HG03575 (cell line): ENCODE data around the gene EGFLAM.

ENCODE experiments used
- ATAC-seq: cut with Tn5 transposase; IDR thresholded peaks from one replicate; pipeline ENCODE4 v1.9.1; 2021; ENCODE audit not compliant: unreplicated experiment, insufficient number of reproducible peaks, low FRiP score; ENCODE audit errors: extremely low read depth

EGFLAM gene

DNA sequence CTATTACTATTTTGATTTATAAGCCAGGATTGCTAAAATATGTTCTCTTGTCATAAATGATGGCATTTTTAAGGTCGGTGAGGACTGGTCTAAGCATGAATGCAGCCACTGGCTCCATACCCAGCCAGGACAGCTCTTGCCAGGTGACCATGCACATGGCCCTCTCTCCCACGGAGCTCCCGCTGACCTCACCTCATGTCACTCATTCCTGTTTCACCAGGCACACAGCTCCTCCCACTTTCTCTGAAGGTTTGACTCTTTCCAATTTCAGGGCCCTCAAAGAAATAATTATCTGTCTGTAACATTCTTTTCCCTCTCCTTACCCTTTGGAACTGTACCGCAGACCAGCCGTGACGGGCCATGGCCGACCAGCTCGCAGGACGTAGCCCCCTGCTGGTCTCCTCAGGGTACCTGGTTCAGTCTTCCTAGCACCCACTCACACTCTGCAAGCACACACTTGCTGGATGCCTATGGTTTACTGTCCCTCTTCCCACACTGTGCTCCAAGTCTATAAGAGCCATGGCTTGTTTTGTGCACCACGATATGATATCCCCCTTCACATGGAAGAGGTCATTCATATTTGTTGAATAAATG is 225.5 kb downstream of the EGFLAM start:
- no peak for ATAC-seq

DNA sequence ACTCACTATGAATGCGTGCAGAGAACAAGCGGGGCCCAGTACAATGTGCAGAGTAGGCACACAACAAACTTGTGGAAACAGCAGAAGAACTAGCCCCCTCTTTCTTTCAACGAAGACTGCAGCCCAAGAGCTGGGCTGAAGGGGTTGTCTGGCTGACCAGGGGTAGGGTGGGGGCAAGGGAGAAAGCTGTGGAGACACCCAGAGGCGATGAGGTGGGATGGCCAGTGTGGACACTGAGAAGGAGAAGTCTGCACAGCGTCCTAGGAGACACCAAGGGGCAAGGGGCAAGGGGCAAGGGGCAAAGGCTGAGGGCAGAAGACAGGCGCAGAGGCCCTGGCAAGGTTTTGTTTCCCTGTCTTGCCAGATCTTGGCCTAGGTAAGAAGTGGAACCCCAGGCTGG is 235.8 kb downstream of the EGFLAM start:
- ATAC-seq: no peak

DNA sequence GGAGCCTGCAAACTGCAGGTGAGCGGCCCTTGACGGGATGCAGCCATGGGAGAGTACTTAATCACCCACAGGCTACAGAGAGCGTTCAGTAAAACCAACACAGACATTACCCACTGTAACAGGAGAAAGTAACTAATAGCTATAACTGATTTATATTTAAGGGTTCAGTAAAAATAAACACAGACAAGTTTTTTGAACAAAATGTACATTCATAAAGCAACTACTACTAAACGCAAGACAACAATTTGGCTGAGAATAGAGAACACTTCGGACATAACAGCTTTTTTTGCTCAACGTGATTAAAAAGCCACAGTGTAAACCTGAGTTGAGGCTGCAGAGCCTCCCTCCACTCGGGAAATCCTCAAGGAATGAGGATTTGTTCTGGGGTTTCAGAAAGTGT is 236.4 kb downstream of the EGFLAM start:
- ATAC-seq: no peak

DNA sequence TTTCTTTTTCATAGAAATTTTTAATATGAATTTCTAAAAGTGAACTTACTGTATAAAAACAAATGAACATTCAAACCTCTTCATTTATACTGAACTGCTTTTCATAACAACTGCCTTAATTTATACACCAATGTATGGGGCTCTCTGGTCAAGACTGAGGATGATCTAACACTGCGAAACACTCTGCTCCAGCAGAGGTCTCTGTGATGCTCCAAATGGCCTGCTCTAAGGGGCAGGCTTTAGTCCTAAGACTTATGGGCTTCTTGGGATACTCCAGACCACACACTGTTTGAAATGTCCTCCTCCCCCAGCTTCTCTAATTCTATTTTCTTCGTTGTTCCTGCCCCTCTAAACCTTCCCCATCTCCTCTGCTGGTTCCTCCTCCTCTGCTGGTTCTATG is 239.6 kb downstream of the EGFLAM start:
- no peak for ATAC-seq

DNA sequence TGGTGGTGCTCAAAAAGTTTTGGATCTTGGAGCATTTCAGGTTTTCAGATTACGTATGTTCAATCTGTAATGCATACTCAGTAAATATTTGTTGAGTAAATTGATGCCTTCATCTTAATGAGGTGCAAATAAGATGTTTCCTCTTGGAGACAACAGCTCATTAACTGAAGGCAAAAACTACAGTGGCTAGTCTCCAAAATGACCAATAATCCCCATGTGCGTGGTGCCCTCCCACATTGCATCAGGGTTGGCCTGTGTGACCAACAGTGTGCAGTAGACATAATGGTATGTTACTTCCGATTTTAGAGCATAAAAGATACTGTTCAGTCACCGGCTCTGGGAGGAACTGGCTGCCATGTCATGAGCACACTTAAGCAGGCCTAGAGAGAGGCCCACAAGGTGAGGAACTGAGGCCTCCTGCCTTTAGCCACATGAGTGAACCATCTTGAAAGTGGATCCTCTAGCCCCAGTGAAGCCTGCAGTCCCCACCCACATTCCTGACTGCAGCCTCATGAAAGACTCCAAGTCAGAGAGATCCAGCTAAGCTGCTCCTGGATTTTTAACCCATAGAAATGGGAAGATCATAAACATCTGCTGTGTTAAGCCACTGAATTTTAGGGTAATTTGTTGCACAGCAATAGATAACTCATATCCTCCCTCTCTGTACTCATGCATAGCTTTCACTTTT is 242.4 kb downstream of the EGFLAM start:
- ATAC-seq: no peak

DNA sequence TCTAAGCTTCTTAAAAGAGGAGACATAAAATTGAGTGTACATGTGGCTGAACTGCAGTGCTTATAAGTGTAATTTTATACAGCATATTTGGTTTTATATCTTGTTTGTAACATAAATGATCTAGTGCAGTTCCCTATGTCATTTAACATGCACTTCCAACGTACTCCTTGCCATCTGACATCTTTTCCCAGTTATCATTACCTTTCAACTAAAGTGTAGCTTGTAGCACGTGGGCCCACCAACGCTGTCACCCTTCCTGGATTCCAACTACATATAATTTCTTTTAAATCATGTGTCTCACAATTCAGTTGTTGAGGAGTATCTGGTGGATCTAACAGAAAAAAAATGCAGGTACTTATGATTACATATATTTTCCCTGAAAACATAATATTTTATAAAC is 247.9 kb downstream of the EGFLAM start:
- ATAC-seq: no peak

DNA sequence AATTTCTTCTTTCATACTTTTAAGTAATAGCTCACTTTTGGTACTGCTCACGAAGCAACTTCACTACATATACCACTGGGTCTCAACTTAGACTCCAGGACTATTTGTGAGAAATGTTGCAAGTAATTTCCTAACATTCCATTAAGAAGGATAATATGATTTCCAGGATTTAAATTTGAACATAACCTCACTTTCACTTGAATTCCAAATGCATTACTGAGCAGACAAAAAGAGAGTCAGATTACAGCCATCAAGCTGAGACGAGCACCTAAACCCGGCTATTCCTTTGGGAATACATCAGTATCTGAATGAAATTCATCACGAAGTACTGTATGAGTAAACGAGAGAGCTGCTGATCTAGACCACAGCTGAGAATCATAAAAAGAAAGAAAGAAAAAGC is 250.8 kb downstream of the EGFLAM start:
- ATAC-seq: no peak
